ENCODE measurements around the gene ZNF362. TPM values are rescaled to one million over a fixed set of nuclear protein-coding genes. Genes with fewer than 3 reads are reported as not detected.

Gene ZNF362
- polyA plus RNA-seq, 1 of the 3 experiments (the other 2 are of a cell fraction): 17.1 TPM

DNA sequence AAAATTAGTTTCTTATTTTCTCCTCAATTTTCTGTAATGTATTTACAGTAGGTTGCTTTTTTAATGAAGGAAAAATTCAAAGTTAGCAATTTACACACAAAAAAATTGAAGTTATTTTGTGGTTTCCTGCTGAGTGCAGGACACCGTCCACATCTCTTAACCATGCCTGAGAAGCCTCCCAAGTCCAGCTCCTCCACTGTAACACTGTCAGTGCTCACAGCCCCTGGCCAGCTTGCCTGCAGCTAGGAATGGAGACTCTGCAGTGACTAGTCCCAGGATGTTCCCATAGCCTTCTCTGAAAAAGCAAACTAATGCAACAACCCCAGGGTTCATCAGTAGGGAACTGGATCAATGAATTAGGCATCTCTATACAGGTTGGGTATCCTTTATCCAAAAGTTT, 61.1 kb downstream of the ZNF362 start:
- Histone ChIP-seq H3K9me3 (no peaks in the 10 kb centered on the region), H3K36me3 (replicated peaks in 1 of 2; ENCODE audit: control insufficient read depth in 1 of 2, insufficient read depth in 2 of 2, low read length in 1 of 2) (peaks cover 8 to 10% of the 10 kb centered on the region in 2 experiments), H2AFZ (ENCODE audit: low read depth) (no peak overlapping the region), H3K9ac (no peak overlapping the region), H3K27ac (ENCODE audit: low read depth in 2 of 2, low read length in 1 of 2) (no peak overlapping the region), H3K4me1 (ENCODE audit: control insufficient read depth in 1 of 2, insufficient read depth in 2 of 2, low read depth in 1 of 2, low read length in 1 of 2) (0 out of 4 replicates have a peak, but pooled peaks cover 0 to 4% of the 10 kb centered on the region in 2 experiments), H3K79me2 (ENCODE audit: insufficient read depth) (no peaks in the 10 kb centered on the region), H3K4me2 (no peak overlapping the region), H4K20me1 (ENCODE audit: insufficient read depth) (no peaks in the 10 kb centered on the region), H3K9me2 (no peaks in the 10 kb centered on the region), H3K4me3 (ENCODE audit: low read depth in 2 of 2, low read length in 1 of 2) (no peak overlapping the region), H3F3A (replicated peaks; ENCODE audit: insufficient read depth) (peaks cover 9% of the 10 kb centered on the region), H3K27me3 (ENCODE audit: insufficient read depth) (no peaks in the 10 kb centered on the region)
- TF ChIP-seq ZBTB33 (IDR thresholded peaks at IDR 0.05; ENCODE audit: borderline replicate concordance, low read depth) (no peak), RXRA (IDR thresholded peaks at IDR 0.05; ENCODE audit: borderline replicate concordance, low read depth) (no peak), RAD21 (IDR thresholded peaks at IDR 0.05; ENCODE audit: low read length) (no peak), PBX3 (IDR thresholded peaks at IDR 0.05) (no peak), POLR2AphosphoS5 (IDR thresholded peaks at IDR 0.05; ENCODE audit: low read depth, low read length) (no peak), EZH2phosphoT487 (IDR thresholded peaks at IDR 0.05; ENCODE audit: borderline replicate concordance, low read depth) (no peak), FOSL2 (IDR thresholded peaks at IDR 0.05; ENCODE audit: borderline replicate concordance, low read depth) (no peak), TAF1 (IDR thresholded peaks at IDR 0.05; ENCODE audit: borderline replicate concordance, low read depth, low read length) (no peak), SIN3A (IDR thresholded peaks at IDR 0.05; ENCODE audit: borderline replicate concordance, low read depth, low read length) (no peak), GATA2 (CRISPR knock-in tag; IDR thresholded peaks at IDR 0.05) (no peak), JUND (IDR thresholded peaks at IDR 0.05) (no peak), MAX (IDR thresholded peaks at IDR 0.05; ENCODE audit: low read depth) (no peak)
- 71% methylated on average over 1 of the region's 1 CpG for WGBS (ENCODE audit: low lambda C conversion rate)
- ChIA-PET CTCF (interaction anchor here (1.1 kb wide), 1 partner anchor 11 kb away, joined by 3 read pairs; no protein-coding TSS in a partner anchor), POLR2A (no interaction called here)
- DNase-seq: no peak

DNA sequence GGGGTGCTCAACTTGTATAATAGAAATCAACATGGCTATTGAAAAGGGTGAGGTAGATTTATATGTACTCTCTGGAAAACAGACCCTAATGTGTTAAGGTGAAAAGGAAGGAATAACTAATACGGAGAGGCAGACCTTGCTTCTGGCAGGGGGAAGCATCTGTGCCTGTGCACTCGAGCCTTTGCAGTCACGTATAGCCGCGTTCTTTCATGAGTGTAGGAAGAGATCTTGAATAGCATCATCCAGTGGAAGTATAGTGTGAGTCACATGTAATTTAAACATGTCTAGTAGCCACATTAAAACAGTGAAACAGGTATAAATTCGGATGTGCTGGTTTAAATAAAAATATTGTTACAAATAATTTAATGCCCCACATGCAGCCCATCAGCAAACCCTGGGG, 61.7 kb downstream of the ZNF362 start:
- CTCF ChIA-PET: interaction anchor here (1.1 kb wide), 1 partner anchor 11 kb away, joined by 3 read pairs; no protein-coding TSS in a partner anchor
- DNase-seq: no peak

More for the DNA sequence above, 61.7 kb downstream of the ZNF362 start:
- TF ChIP-seq EP300 (IDR thresholded peaks at IDR 0.05; ENCODE audit: borderline replicate concordance in 1 of 2, low read depth in 1 of 2, low read length in 1 of 2) (no peak), TEAD4 (IDR thresholded peaks at IDR 0.05; ENCODE audit: borderline replicate concordance, insufficient read depth) (no peak), GABPA (IDR thresholded peaks at IDR 0.05; ENCODE audit: low read depth) (no peak), FOSL2 (IDR thresholded peaks at IDR 0.05; ENCODE audit: borderline replicate concordance, low read depth) (no peak), TCF12 (IDR thresholded peaks at IDR 0.05) (no peak), ZBTB33 (IDR thresholded peaks at IDR 0.05; ENCODE audit: borderline replicate concordance, low read depth) (no peak), MEF2A (IDR thresholded peaks at IDR 0.05; ENCODE audit: borderline replicate concordance, low read depth) (no peak), RAD21 (IDR thresholded peaks at IDR 0.05; ENCODE audit: low read length) (no peak), EZH2phosphoT487 (IDR thresholded peaks at IDR 0.05; ENCODE audit: borderline replicate concordance, low read depth) (no peak), NFIC (IDR thresholded peaks at IDR 0.05; ENCODE audit: borderline replicate concordance) (no peak), ELF1 (IDR thresholded peaks at IDR 0.05) (no peak), SIN3A (IDR thresholded peaks at IDR 0.05; ENCODE audit: borderline replicate concordance, low read depth, low read length) (no peak)
- TF ChIP-seq, protein P1, sequence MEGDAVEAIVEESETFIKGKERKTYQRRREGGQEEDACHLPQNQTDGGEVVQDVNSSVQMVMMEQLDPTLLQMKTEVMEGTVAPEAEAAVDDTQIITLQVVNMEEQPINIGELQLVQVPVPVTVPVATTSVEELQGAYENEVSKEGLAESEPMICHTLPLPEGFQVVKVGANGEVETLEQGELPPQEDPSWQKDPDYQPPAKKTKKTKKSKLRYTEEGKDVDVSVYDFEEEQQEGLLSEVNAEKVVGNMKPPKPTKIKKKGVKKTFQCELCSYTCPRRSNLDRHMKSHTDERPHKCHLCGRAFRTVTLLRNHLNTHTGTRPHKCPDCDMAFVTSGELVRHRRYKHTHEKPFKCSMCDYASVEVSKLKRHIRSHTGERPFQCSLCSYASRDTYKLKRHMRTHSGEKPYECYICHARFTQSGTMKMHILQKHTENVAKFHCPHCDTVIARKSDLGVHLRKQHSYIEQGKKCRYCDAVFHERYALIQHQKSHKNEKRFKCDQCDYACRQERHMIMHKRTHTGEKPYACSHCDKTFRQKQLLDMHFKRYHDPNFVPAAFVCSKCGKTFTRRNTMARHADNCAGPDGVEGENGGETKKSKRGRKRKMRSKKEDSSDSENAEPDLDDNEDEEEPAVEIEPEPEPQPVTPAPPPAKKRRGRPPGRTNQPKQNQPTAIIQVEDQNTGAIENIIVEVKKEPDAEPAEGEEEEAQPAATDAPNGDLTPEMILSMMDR (IDR thresholded peaks at IDR 0.05): no peak
- Histone ChIP-seq H3K9ac (no peak overlapping the region), H3K4me3 (ENCODE audit: low read depth in 2 of 2, low read length in 1 of 2) (no peak overlapping the region), H3F3A (replicated peaks; ENCODE audit: insufficient read depth) (peaks cover 15% of the 10 kb centered on the region), H3K27ac (ENCODE audit: low read depth in 2 of 2, low read length in 1 of 2) (no peak overlapping the region), H4K20me1 (ENCODE audit: insufficient read depth) (peaks cover 5% of the 10 kb centered on the region), H3K4me1 (ENCODE audit: control insufficient read depth in 1 of 2, insufficient read depth in 2 of 2, low read depth in 1 of 2, low read length in 1 of 2) (0 out of 4 replicates have a peak, but pooled peaks cover 0 to 4% of the 10 kb centered on the region in 2 experiments), H3K27me3 (ENCODE audit: insufficient read depth) (no peaks in the 10 kb centered on the region), H3K79me2 (ENCODE audit: insufficient read depth) (no peaks in the 10 kb centered on the region), H3K9me2 (no peaks in the 10 kb centered on the region), H3K4me2 (no peak overlapping the region), H3K36me3 (replicated peaks in 1 of 2; ENCODE audit: control insufficient read depth in 1 of 2, insufficient read depth in 2 of 2, low read length in 1 of 2) (peaks cover 12 to 16% of the 10 kb centered on the region in 2 experiments), H2AFZ (ENCODE audit: low read depth) (no peak overlapping the region), H3K9me3 (no peaks in the 10 kb centered on the region)
- WGBS (ENCODE audit: low lambda C conversion rate): 54% methylated on average over 6 of the region's 6 CpGs
- POLR2A ChIA-PET: no interaction called here

Data from SK-N-SH (cell line).